ENCODE data around the gene HSBP1. TPM values are rescaled to one million over a fixed set of nuclear protein-coding genes. Genes with fewer than 3 reads are reported as not detected.

The HSBP1 gene
- total and polyA plus RNA-seq, 3 donors from 2014 or later = 42.9 to 278 (median 43.7) TPM

DNA sequence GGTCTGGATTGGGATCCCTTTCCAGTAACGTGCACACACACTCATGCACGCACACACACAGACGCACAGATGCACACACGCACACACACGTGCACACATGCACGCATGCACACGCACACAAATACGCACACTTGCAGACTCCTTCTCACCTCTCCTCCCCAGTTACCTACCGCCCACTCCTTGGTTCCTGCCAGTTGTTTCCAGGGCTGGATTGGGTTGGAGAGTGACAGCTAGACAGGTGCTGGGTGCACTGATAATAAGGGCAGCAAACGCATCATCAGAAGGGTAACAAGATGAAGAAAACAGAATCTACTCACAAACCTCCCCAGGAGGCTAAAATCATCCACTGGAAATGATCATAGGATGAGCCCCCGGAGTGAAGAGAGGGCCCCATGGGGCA is 45.0 kb downstream of the HSBP1 start:
- Histone ChIP-seq H3K4me3 (no peak overlapping the region), H3K27me3 (no peaks in the 10 kb centered on the region), H3K9me3 (no peaks in the 10 kb centered on the region), H3K4me1 (no peaks in the 10 kb centered on the region), H3K27ac (no peak overlapping the region), H3K36me3 (ENCODE audit: low read depth, missing control alignments) (no peaks in the 10 kb centered on the region)
- intact Hi-C loops (cut with DNase I; ENCODE audit: low total_unique reads) = no loop called here
- TF ChIP-seq POLR2A (IDR thresholded peaks at IDR 0.05) (no peak), CTCF (IDR thresholded peaks at IDR 0.05) (no peak)
- no peak for DNase-seq
- WGBS, 2 donors = 80 to 86% methylated on average over 11 of the region's 11 CpGs

DNA sequence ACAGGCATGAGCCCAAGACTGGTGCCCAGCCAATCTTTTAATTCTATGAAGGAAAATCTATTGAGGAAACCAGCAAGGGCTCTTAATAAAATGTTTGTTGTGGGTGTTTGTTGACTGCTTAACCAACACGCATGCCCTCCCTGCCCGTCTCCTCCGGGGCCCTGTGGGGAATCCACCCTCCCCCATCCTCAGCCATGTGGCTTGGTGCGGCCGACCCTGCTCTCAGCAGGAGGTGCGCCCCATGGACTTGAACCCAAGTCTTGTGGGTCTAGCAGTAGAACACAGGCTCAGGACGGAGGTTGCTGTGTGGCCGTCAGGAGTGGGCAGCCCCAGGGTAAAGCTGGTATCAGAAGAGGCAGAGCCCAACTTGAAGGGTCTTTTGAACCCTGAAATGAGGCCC is 46.1 kb downstream of the HSBP1 start:
- H3K36me3 ChIP-seq (ENCODE audit: low read depth, missing control alignments) = no peaks in the 10 kb centered on the region
- H3K4me3 ChIP-seq = no peak overlapping the region
- H3K27ac ChIP-seq = no peak overlapping the region
- H3K4me1 ChIP-seq = no peaks in the 10 kb centered on the region
- no peaks in the 10 kb centered on the region for H3K27me3 ChIP-seq
- H3K9me3 ChIP-seq = no peaks in the 10 kb centered on the region
- intact Hi-C loops (cut with DNase I; ENCODE audit: low total_unique reads) = no loop called here
- no peak for DNase-seq
- TF ChIP-seq POLR2A (IDR thresholded peaks at IDR 0.05) = no peak
- no peak for TF ChIP-seq CTCF (IDR thresholded peaks at IDR 0.05)
- 97 to 98% methylated on average over 6 to 8 of the region's 8 CpGs for WGBS, 2 donors

DNA sequence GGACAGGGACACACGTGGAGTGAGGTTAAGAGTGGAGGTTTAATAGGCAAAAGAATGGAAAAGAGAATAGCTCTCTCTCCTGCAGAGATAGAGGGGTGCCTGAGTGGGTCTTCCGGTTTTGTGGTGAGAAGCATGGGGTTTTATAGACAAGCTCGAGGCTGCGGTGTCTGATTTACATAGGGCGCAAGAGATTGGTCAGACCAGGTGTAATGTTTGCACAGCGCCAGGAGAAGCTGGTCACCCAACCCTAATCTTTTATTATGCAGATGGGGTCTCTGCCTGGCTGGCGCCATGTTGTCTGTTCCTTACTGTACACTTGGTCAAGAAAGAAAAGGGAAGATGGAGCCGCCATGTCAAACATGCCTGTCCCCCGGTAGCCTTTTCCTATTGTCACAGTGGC is 46.6 kb downstream of the HSBP1 start:
- no peak for DNase-seq
- no peak overlapping the region for H3K4me3 ChIP-seq
- WGBS, 2 donors = 75 to 86% methylated on average over 9 of the region's 9 CpGs
- no peaks in the 10 kb centered on the region for H3K36me3 ChIP-seq (ENCODE audit: low read depth, missing control alignments)
- no peak overlapping the region for H3K27ac ChIP-seq
- intact Hi-C loops (cut with DNase I; ENCODE audit: low total_unique reads) = no loop called here
- TF ChIP-seq POLR2A (IDR thresholded peaks at IDR 0.05) (no peak), CTCF (IDR thresholded peaks at IDR 0.05) (no peak)
- no peaks in the 10 kb centered on the region for H3K4me1 ChIP-seq
- no peaks in the 10 kb centered on the region for H3K9me3 ChIP-seq
- H3K27me3 ChIP-seq = no peaks in the 10 kb centered on the region

- no peak overlapping the region for H3K4me3 ChIP-seq
- no peaks in the 10 kb centered on the region for H3K4me1 ChIP-seq
- H3K27ac ChIP-seq = no peak overlapping the region
- no peaks in the 10 kb centered on the region for H3K27me3 ChIP-seq
- intact Hi-C loops (cut with DNase I; ENCODE audit: low total_unique reads) = no loop called here
- no peak for TF ChIP-seq CTCF (IDR thresholded peaks at IDR 0.05)
- no peak for TF ChIP-seq POLR2A (IDR thresholded peaks at IDR 0.05)
- 82 to 88% methylated on average over 4 of the region's 4 CpGs for WGBS, 2 donors
- no peaks in the 10 kb centered on the region for H3K9me3 ChIP-seq
- H3K36me3 ChIP-seq (ENCODE audit: low read depth, missing control alignments) = no peaks in the 10 kb centered on the region
- no peak for DNase-seq
Measured at GRCh38 chr16:83856792-83857191, 49.0 kb downstream of the HSBP1 start.

GRCh38 chr16:83859265-83859664 is 51.5 kb downstream of the HSBP1 start:
- intact Hi-C loops (cut with DNase I; ENCODE audit: low total_unique reads) = no loop called here

More at GRCh38 chr16:83859265-83859664, 51.5 kb downstream of the HSBP1 start:
- H3K4me1 ChIP-seq = no peaks in the 10 kb centered on the region
- H3K27ac ChIP-seq = no peak overlapping the region
- no peaks in the 10 kb centered on the region for H3K9me3 ChIP-seq
- no peaks in the 10 kb centered on the region for H3K27me3 ChIP-seq
- DNase-seq = no peak
- no peaks in the 10 kb centered on the region for H3K36me3 ChIP-seq (ENCODE audit: low read depth, missing control alignments)
- TF ChIP-seq CTCF (IDR thresholded peaks at IDR 0.05) (no peak), POLR2A (IDR thresholded peaks at IDR 0.05) (no peak)
- 81 to 85% methylated on average over 8 of the region's 8 CpGs for WGBS, 2 donors
- H3K4me3 ChIP-seq = no peak overlapping the region

Measured in testis (tissue), 3 donors.